IPS-NIHi7 (cell line): ENCODE measurements around the gene PTTG1IP.

Experiments used
- DNase-seq: peaks from one replicate; pipeline ENCODE4 v3.0.0; 2012; ENCODE audit warnings: mixed read lengths; ENCODE audit errors: extremely low spot score

PTTG1IP gene

GRCh38 chr21:44865561-44866280 lies 7.8 kb downstream of the PTTG1IP start:
- no peak for DNase-seq

- DNase-seq, result no peak
These were observed 10.4 kb downstream of the PTTG1IP start for GRCh38 chr21:44862869-44863685.

- DNase-seq, result no peak
These were observed 14.7 kb downstream of the PTTG1IP start for GRCh38 chr21:44858791-44859190.

GRCh38 chr21:44858291-44858690 lies 15.2 kb downstream of the PTTG1IP start:
- no peak for DNase-seq

- DNase-seq, result no peak
These were observed 16.2 kb downstream of the PTTG1IP start for GRCh38 chr21:44857127-44857892.

- no peak for DNase-seq
These were observed 17.4 kb downstream of the PTTG1IP start for GRCh38 chr21:44856131-44856530.

- DNase-seq, result no peak
These were observed 17.9 kb downstream of the PTTG1IP start for GRCh38 chr21:44855572-44855971.

GRCh38 chr21:44854664-44855446 lies 18.6 kb downstream of the PTTG1IP start:
- no peak for DNase-seq

- no peak for DNase-seq
These were observed 19.2 kb downstream of the PTTG1IP start for GRCh38 chr21:44854391-44854663.

- DNase-seq, result no peak
These were observed 19.7 kb downstream of the PTTG1IP start for GRCh38 chr21:44853601-44854390.

GRCh38 chr21:44850905-44851657 lies 22.4 kb downstream of the PTTG1IP start:
- no peak for DNase-seq

- DNase-seq, result no peak
These were observed 23.2 kb downstream of the PTTG1IP start for GRCh38 chr21:44850208-44850800.

- DNase-seq, result no peak
These were observed 23.8 kb downstream of the PTTG1IP start for GRCh38 chr21:44849616-44850130.

- no peak for DNase-seq
These were observed 24.5 kb downstream of the PTTG1IP start for GRCh38 chr21:44848821-44849521.

- DNase-seq, result no peak
These were observed 26.0 kb downstream of the PTTG1IP start for GRCh38 chr21:44847261-44848056.

- DNase-seq, result no peak
These were observed 26.8 kb downstream of the PTTG1IP start for GRCh38 chr21:44846485-44847260.

- no peak for DNase-seq
These were observed 27.3 kb downstream of the PTTG1IP start for GRCh38 chr21:44846224-44846484.
